Gastroesophageal sphincter (tissue), 4 donors: ENCODE measurements around the gene ATRX. TPM values are rescaled to one million over a fixed set of nuclear protein-coding genes. Genes with fewer than 3 reads are reported as not detected.
"Not testable (repeated sequence)": the region's sequence is repeated elsewhere in the genome, so short reads cannot be mapped to it uniquely, and the experiment has no call there.

Source experiments
- ATAC-seq: fragments of 150-250 bp; one replicate; pipeline ENCODE4 v1.9.1; 2016; ENCODE audit warnings: mild to moderate bottlenecking, moderate library complexity
- H3K27ac ChIP-seq, 4 donors: fragments of 200-600 bp; sonication (generic) in 3 of 4; 1 replicate in 3 of 4; 2 replicates in 1 of 4; pipeline ENCODE4 v1.5.1; 2016 to 2019
- H3K27me3 ChIP-seq: fragments of 200-600 bp; sonication (generic); one replicate; pipeline ENCODE4 v1.5.1; 2019
- H3K36me3 ChIP-seq, 2 donors: fragments of 200-600 bp; sonication (generic); one replicate each; pipeline ENCODE4 v1.5.1; 2019; ENCODE audit warnings: control low read depth in 1 of 2
- H3K4me1 ChIP-seq, 3 donors: fragments of 200-600 bp; sonication (generic); 1 replicate in 2 of 3; 2 replicates in 1 of 3; pipeline ENCODE4 v1.5.1; 2016 to 2019; ENCODE audit warnings: control low read depth in 2 of 3
- H3K4me3 ChIP-seq, 2 donors: fragments of 200-600 bp; sonication (generic); one replicate each; pipeline ENCODE4 v1.5.1; 2019; ENCODE audit warnings: mild to moderate bottlenecking in 1 of 2, moderate library complexity in 1 of 2
- H3K9me3 ChIP-seq, 3 donors: fragments of 200-600 bp; sonication (generic); one replicate each; pipeline ENCODE4 v1.5.1; 2017 to 2019; ENCODE audit warnings: control low read depth in 2 of 3
- CTCF ChIP-seq, 4 experiments: fragments of 200-600 bp in 2 of 4; fragments of 450-650 bp in 2 of 4; sonication (generic) in 1 of 4; IDR thresholded peaks; one replicate each; pipeline ENCODE4 v1.5.1; 2017 to 2019; ENCODE audit warnings: antibody characterized with exemption in 4 of 4, mild to moderate bottlenecking in 2 of 4, moderate library complexity in 2 of 4
- EP300 ChIP-seq: sonication (generic); formaldehyde crosslinking; IDR thresholded peaks from one replicate; pipeline ENCODE4 v1.6.1; 2017; ENCODE audit warnings: antibody characterized with exemption, mild to moderate bottlenecking
- POLR2A ChIP-seq, 2 donors: fragments of 450-650 bp; IDR thresholded peaks; one replicate each; pipeline ENCODE4 v1.6.1; 2017; ENCODE audit warnings: antibody characterized with exemption in 2 of 2, mild to moderate bottlenecking in 2 of 2, moderate library complexity in 1 of 2
- POLR2AphosphoS5 ChIP-seq: sonication (generic); formaldehyde crosslinking; IDR thresholded peaks from one replicate; pipeline ENCODE4 v1.6.1; 2017; ENCODE audit warnings: antibody characterized with exemption
- WGBS, 2 donors: methylation state at CpG; one replicate each; pipeline ENCODE4 v1.1.5; 2018; ENCODE audit warnings: low coverage in 1 of 2; 5-methylcytosine and 5-hydroxymethylcytosine counted together
- total RNA-seq, 4 donors: library from RNA; depleted of rRNA; stranded (reverse); fragments of >200 nt; gene quantifications; one replicate each; pipeline ENCODE4 v1.1.0, GENCODE V29; 2016

Gene ATRX
- total RNA-seq, 4 donors from 2014 or later, result 93.4 to 140 (median 117) TPM

GRCh38 chrX:77622672-77623071, 163.3 kb downstream of the ATRX start:
- ATAC-seq, result no peak
- WGBS, 2 donors, result 90% methylated on average over 2 of the region's 9 CpGs; no CpG with 5 or more reads in 1 of the 2 donors
- H3K27me3 ChIP-seq, result no peaks in the 10 kb centered on the region
- H3K36me3 ChIP-seq, result peaks cover 0 to 3% of the 10 kb centered on the region in 2 donors
- H3K27ac ChIP-seq, result no peak overlapping the region
- H3K4me3 ChIP-seq, result no peak overlapping the region
- TF ChIP-seq POLR2AphosphoS5 (no peak), EP300 (no peak), POLR2A (IDR thresholded peaks at IDR 0.05) (no peak), CTCF (IDR thresholded peaks at IDR 0.05) (no peak)
- H3K9me3 ChIP-seq, result no peaks in the 10 kb centered on the region
- peaks cover 0 to 5% (median 0%) of the 10 kb centered on the region in 3 donors for H3K4me1 ChIP-seq

- ATAC-seq, result no peak
- no peaks in the 10 kb centered on the region for H3K9me3 ChIP-seq
- no peak for TF ChIP-seq POLR2AphosphoS5
- no peak for TF ChIP-seq POLR2A (IDR thresholded peaks at IDR 0.05)
- TF ChIP-seq EP300, result no peak
- no peak for TF ChIP-seq CTCF (IDR thresholded peaks at IDR 0.05)
Measured at GRCh38 chrX:77622233-77622632, 163.8 kb downstream of the ATRX start.

GRCh38 chrX:77621453-77621852, 164.6 kb downstream of the ATRX start:
- not testable (repeated sequence) for H3K9me3 ChIP-seq, H3K4me3 ChIP-seq, H3K27ac ChIP-seq, ATAC-seq, H3K4me1 ChIP-seq, H3K27me3 ChIP-seq, H3K36me3 ChIP-seq
- WGBS, 2 donors, result 84 to 87% methylated on average over 3 to 5 of the region's 5 CpGs

More at GRCh38 chrX:77622233-77622632, 163.8 kb downstream of the ATRX start:
- H3K27me3 ChIP-seq, result no peaks in the 10 kb centered on the region
- H3K27ac ChIP-seq, result no peak overlapping the region
- no peak overlapping the region for H3K4me3 ChIP-seq
- peaks cover 0 to 5% of the 10 kb centered on the region in 2 donors for H3K36me3 ChIP-seq
- H3K4me1 ChIP-seq, result peaks cover 0 to 5% (median 0%) of the 10 kb centered on the region in 3 donors
- 60 to 79% methylated on average over 2 to 3 of the region's 3 CpGs for WGBS, 2 donors

GRCh38 chrX:77617206-77617605, 168.8 kb downstream of the ATRX start:
- H3K9me3 ChIP-seq, result no peaks in the 10 kb centered on the region
- no peaks in the 10 kb centered on the region for H3K27me3 ChIP-seq
- H3K36me3 ChIP-seq, result peaks cover 0 to 5% of the 10 kb centered on the region in 2 donors
- TF ChIP-seq POLR2AphosphoS5 (no peak), POLR2A (IDR thresholded peaks at IDR 0.05) (no peak)
- H3K4me3 ChIP-seq, result no peak overlapping the region
- H3K4me1 ChIP-seq, result no peaks in the 10 kb centered on the region
- no peak for ATAC-seq
- 57 to 100% methylated on average over 1 of the region's 1 CpG for WGBS, 2 donors
- H3K27ac ChIP-seq, result no peak overlapping the region

- no peak for ATAC-seq
- WGBS, 2 donors, result 50 to 75% methylated on average over 1 to 2 of the region's 2 CpGs
- H3K36me3 ChIP-seq, result no peaks in the 10 kb centered on the region
- H3K27ac ChIP-seq, result no peak overlapping the region
- H3K4me1 ChIP-seq, result no peaks in the 10 kb centered on the region
- no peaks in the 10 kb centered on the region for H3K27me3 ChIP-seq
- no peak overlapping the region for H3K4me3 ChIP-seq
- no peak for TF ChIP-seq EP300
- TF ChIP-seq POLR2A (IDR thresholded peaks at IDR 0.05), result no peak
- no peak for TF ChIP-seq CTCF (IDR thresholded peaks at IDR 0.05)
- no peak for TF ChIP-seq POLR2AphosphoS5
- no peaks in the 10 kb centered on the region for H3K9me3 ChIP-seq
Measured at GRCh38 chrX:77603635-77604336, 182.2 kb downstream of the ATRX start.

- no peak overlapping the region for H3K4me3 ChIP-seq
- peaks cover 0 to 8% of the 10 kb centered on the region in 2 donors for H3K36me3 ChIP-seq
- WGBS, 2 donors, result 100% methylated on average over 1 of the region's 1 CpG; no CpG with 5 or more reads in 1 of the 2 donors
- ATAC-seq, result no peak
- TF ChIP-seq POLR2A (IDR thresholded peaks at IDR 0.05) (no peak), EP300 (no peak), POLR2AphosphoS5 (no peak), CTCF (IDR thresholded peaks at IDR 0.05) (no peak)
- H3K9me3 ChIP-seq, result no peaks in the 10 kb centered on the region
- no peaks in the 10 kb centered on the region for H3K4me1 ChIP-seq
- no peaks in the 10 kb centered on the region for H3K27me3 ChIP-seq
- no peak overlapping the region for H3K27ac ChIP-seq
Measured at GRCh38 chrX:77597511-77597910, 188.5 kb downstream of the ATRX start.
